IMR-90 (cell line): ENCODE measurements around the gene RARS1. TPM values are rescaled to one million over a fixed set of nuclear protein-coding genes. Genes with fewer than 3 reads are reported as not detected.

Experiments
- ATAC-seq: fragments of 200-7000 bp; cut with Tn5 transposase; 2 replicates; pipeline ENCODE4 v1.9.1; 2020; ENCODE audit warnings: low read depth, mild to moderate bottlenecking, moderate library complexity
- BruUV-seq: library from RNA; stranded (reverse); fragments of 400-500 nt; replicated peaks from 2 replicates; lab custom pipeline; 2021; lab: Mats Ljungman, UMichigan
- CTCF ChIA-PET: fragments of 300-600 bp; formaldehyde crosslinking; extraction: SDS; loops from one replicate; lab custom pipeline; 2021; ENCODE audit warnings: antibody characterized with exemption; lab: Yijun Ruan, JAX
- POLR2A ChIA-PET: fragments of 300-600 bp; sonication (Branson Sonifier 250); formaldehyde crosslinking; loops from one replicate; lab custom pipeline; 2022; ENCODE audit warnings: antibody characterized with exemption; ENCODE audit not compliant: unreplicated experiment; lab: Charles Lee
- DNase-seq: peaks from one replicate; pipeline ENCODE4 v3.0.0; 2013
- H2AFZ ChIP-seq: replicated peaks from 2 replicates; pipeline ENCODE3; 2013; ENCODE audit warnings: low read length, mild to moderate bottlenecking; ENCODE audit not compliant: poor library complexity
- H2AK5ac ChIP-seq: 2 replicates; pipeline ENCODE4 v1.6.1; 2013; ENCODE audit warnings: low read depth, low read length, inconsistent platforms
- H2AK9ac ChIP-seq: replicated peaks from 2 replicates; pipeline ENCODE3; 2013; ENCODE audit warnings: mild to moderate bottlenecking, low read depth, low read length, moderate library complexity; ENCODE audit not compliant: poor library complexity
- H2BK120ac ChIP-seq: 2 replicates; pipeline ENCODE4 v1.6.1; 2013; ENCODE audit warnings: low read depth, low read length, inconsistent platforms
- H2BK15ac ChIP-seq: 3 replicates; pipeline ENCODE4 v1.6.1; 2013; ENCODE audit warnings: low read depth, low read length, inconsistent platforms
- H2BK20ac ChIP-seq: 2 replicates; pipeline ENCODE4 v1.6.1; 2013; ENCODE audit warnings: low read depth, mild to moderate bottlenecking, inconsistent platforms, low read length, moderate library complexity
- H2BK5ac ChIP-seq: 2 replicates; pipeline ENCODE4 v1.6.1; 2013; ENCODE audit warnings: mild to moderate bottlenecking, low read depth, low read length, inconsistent platforms; ENCODE audit not compliant: poor library complexity, severe bottlenecking
- H3K14ac ChIP-seq: replicated peaks from 2 replicates; pipeline ENCODE4 v1.6.1; 2013; ENCODE audit warnings: low read depth, low read length, inconsistent platforms
- H3K18ac ChIP-seq: 2 replicates; pipeline ENCODE4 v1.6.1; 2013; ENCODE audit warnings: low read depth, low read length, control low read depth
- H3K23ac ChIP-seq: 2 replicates; pipeline ENCODE4 v1.6.1; 2013; ENCODE audit warnings: low read depth, low read length, inconsistent platforms
- H3K27ac ChIP-seq: 2 replicates; pipeline ENCODE4 v1.5.1; 2013; ENCODE audit warnings: mild to moderate bottlenecking, control low read depth, low read length; ENCODE audit not compliant: insufficient read depth
- H3K27me3 ChIP-seq: 2 replicates; pipeline ENCODE4 v1.6.1; 2013; ENCODE audit warnings: low read length; ENCODE audit not compliant: control insufficient read depth, insufficient read depth
- H3K36me3 ChIP-seq: 2 replicates; pipeline ENCODE4 v1.6.1; 2013; ENCODE audit warnings: low read length, mixed read lengths; ENCODE audit not compliant: control insufficient read depth, insufficient read depth
- H3K4ac ChIP-seq: 2 replicates; pipeline ENCODE4 v1.6.1; 2013; ENCODE audit warnings: low read depth, low read length, inconsistent platforms
- H3K4me1 ChIP-seq: 2 replicates; pipeline ENCODE4 v1.6.1; 2013; ENCODE audit warnings: low read length, mixed read lengths; ENCODE audit not compliant: control insufficient read depth, insufficient read depth
- H3K4me2 ChIP-seq: 2 replicates; pipeline ENCODE4 v1.6.1; 2013; ENCODE audit warnings: low read depth, mild to moderate bottlenecking, control low read depth, low read length, moderate library complexity
- H3K4me3 ChIP-seq: 2 replicates; pipeline ENCODE4 v1.5.1; 2013; ENCODE audit warnings: low read depth, mild to moderate bottlenecking, control low read depth, low read length, moderate library complexity; ENCODE audit not compliant: insufficient read depth
- H3K56ac ChIP-seq: 2 replicates; pipeline ENCODE4 v1.6.1; 2013; ENCODE audit warnings: low read length, inconsistent platforms; ENCODE audit not compliant: insufficient read depth; ENCODE audit errors: extremely low read depth
- H3K79me1 ChIP-seq, 2 experiments: 2 replicates each; pipeline ENCODE4 v1.6.1; 2013; ENCODE audit warnings: low read length in 2 of 2, inconsistent platforms in 1 of 2, low read depth in 1 of 2
- H3K9ac ChIP-seq: 2 replicates; pipeline ENCODE4 v1.6.1; 2013; ENCODE audit warnings: low read depth, low read length, control low read depth
- H3K9me1 ChIP-seq: 2 replicates; pipeline ENCODE4 v1.6.1; 2013; ENCODE audit warnings: low read length, inconsistent platforms; ENCODE audit not compliant: insufficient read depth
- H3K9me3 ChIP-seq: 2 replicates; pipeline ENCODE4 v1.6.1; 2013; ENCODE audit warnings: low read length; ENCODE audit not compliant: control insufficient read depth, insufficient read depth
- H4K20me1 ChIP-seq: 2 replicates; pipeline ENCODE4 v1.6.1; 2013; ENCODE audit warnings: low read length, inconsistent platforms; ENCODE audit not compliant: insufficient read depth
- H4K5ac ChIP-seq: 2 replicates; pipeline ENCODE4 v1.6.1; 2013; ENCODE audit warnings: mild to moderate bottlenecking, low read depth, low read length, control low read depth
- H4K8ac ChIP-seq, 2 experiments: 2 replicates each; pipeline ENCODE4 v1.6.1; 2013; ENCODE audit warnings: low read depth in 2 of 2, low read length in 2 of 2, control low read depth in 1 of 2, inconsistent platforms in 1 of 2
- H4K91ac ChIP-seq: 2 replicates; pipeline ENCODE4 v1.6.1; 2013; ENCODE audit warnings: low read depth, low read length, inconsistent platforms; ENCODE audit not compliant: insufficient read depth
- RAD21 ChIP-seq: IDR thresholded peaks from 2 replicates; pipeline ENCODE4 v1.6.1; 2012; ENCODE audit warnings: low read length, improper control_type of control experiment
- WGBS, 2 experiments: methylation state at CpG; one replicate each; pipeline versions ENCODE4 v1.1.5 to v1.1.7; 2013; ENCODE audit warnings: missing lambda C conversion rate in 2 of 2; ENCODE audit not compliant: insufficient read length in 1 of 2; ENCODE audit errors: extremely low coverage in 2 of 2; 5-methylcytosine and 5-hydroxymethylcytosine counted together
- dilution Hi-C: fragments of 300-500 bp; cut with HindIII; formaldehyde crosslinking; loops from one replicate; pipeline ENCODE4 v1.14.3; 2018; ENCODE audit warnings: low sequenced_read_pairs; ENCODE audit not compliant: unreplicated experiment
- in situ Hi-C: fragments of 300-500 bp; cut with MboI; formaldehyde crosslinking; loops from 3 replicates; pipeline ENCODE4 v1.14.3; 2019; ENCODE audit warnings: low sequenced_read_pairs, inconsistent platforms, mixed read lengths
- intact Hi-C: fragments of 100-400 bp; cut with micrococcal nuclease; formaldehyde crosslinking; loops from 2 replicates; pipeline ENCODE4 v1.10.0; 2022
- polyA plus RNA-seq, 3 experiments: library from polyadenylated mRNA; depleted of rRNA; stranded (reverse); fragments of >200 nt; gene quantifications; 2 replicates each; pipeline ENCODE4 v1.2.3, GENCODE V29; 2012; ENCODE audit warnings: low replicate concordance in 1 of 3
- total RNA-seq: library from RNA; depleted of rRNA; stranded (reverse); fragments of >200 nt; gene quantifications from 2 replicates; pipeline ENCODE4 v1.2.3, GENCODE V29; 2012
- TF ChIP-seq, protein P1 (sequence below): fragments of 150-350 bp; IDR thresholded peaks from 2 replicates; pipeline ENCODE4 v1.6.1; 2016; ENCODE audit warnings: low read depth, mild to moderate bottlenecking, low read length, moderate library complexity, borderline replicate concordance
- TF ChIP-seq, protein P2 (sequence below): fragments of 150-350 bp; IDR thresholded peaks from 2 replicates; pipeline ENCODE4 v1.6.1; 2017; ENCODE audit warnings: mild to moderate bottlenecking, antibody characterized with exemption, low read length, low read depth

Gene RARS1
- total and polyA plus RNA-seq, 2 of the 4 experiments (the other 2 are of a cell fraction), result 80.4 to 153 TPM

DNA sequence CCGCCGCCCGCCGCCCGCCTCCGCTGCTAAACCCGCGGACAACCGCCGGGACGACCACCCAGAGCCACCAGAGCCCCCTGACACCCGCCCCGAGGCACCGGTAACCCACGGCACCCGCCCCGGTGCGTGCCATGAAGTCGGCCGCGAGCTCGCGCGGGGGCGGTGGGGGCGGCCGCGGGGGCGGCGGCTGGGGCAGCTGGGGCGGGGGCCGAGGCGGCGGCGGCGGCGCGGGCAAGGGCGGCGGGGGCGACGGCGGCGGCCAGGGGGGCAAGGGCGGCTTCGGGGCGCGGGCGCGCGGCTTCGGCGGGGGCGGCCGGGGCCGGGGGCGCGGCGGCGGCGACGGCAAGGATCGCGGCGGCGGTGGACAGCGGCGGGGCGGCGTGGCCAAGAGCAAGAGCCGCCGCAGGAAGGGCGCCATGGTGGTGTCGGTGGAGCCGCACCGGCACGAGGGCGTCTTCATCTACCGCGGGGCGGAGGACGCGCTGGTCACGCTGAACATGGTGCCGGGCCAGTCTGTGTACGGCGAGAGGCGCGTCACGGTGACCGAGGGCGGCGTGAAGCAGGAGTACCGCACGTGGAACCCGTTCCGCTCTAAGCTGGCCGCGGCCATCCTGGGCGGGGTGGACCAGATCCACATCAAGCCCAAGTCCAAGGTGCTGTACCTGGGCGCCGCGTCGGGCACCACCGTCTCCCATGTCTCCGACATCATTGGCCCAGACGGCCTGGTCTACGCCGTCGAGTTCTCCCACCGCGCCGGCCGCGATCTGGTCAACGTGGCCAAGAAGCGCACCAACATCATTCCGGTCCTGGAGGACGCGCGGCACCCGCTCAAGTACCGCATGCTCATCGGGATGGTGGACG, 43.3 kb downstream of the RARS1 start (continued):
- TF ChIP-seq, protein P1, sequence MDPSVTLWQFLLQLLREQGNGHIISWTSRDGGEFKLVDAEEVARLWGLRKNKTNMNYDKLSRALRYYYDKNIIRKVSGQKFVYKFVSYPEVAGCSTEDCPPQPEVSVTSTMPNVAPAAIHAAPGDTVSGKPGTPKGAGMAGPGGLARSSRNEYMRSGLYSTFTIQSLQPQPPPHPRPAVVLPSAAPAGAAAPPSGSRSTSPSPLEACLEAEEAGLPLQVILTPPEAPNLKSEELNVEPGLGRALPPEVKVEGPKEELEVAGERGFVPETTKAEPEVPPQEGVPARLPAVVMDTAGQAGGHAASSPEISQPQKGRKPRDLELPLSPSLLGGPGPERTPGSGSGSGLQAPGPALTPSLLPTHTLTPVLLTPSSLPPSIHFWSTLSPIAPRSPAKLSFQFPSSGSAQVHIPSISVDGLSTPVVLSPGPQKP, result no peak

DNA sequence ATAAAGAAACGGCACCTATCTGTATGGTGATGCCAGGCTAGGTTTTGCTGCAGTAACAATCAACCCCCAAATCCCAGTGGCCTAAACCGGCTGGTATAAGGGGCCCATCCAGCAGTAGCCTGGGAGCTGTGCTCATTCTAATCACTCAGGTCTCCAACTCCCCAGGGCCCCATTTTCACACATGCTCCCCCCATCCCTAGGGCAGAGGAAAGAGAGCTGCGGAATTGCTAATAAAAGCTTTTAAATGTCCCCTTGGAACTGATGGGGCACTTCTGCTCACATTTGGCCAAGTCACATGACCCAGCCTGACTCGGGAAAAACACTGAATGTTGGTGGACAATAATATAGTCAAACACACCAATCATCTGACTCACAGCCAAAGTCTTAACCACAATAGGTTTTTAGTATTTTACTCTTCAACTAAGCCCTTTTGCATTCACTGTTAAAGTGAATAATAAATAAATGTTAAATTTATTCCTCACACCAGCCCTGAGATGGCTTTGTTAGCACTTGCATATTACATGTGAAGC, 44.4 kb downstream of the RARS1 start:
- Histone ChIP-seq H4K5ac (no peak overlapping the region), H3K36me3 (no peaks in the 10 kb centered on the region), H3K27ac (no peak overlapping the region), H3K56ac (no peak overlapping the region), H2BK20ac (no peak overlapping the region), H3K4ac (no peak overlapping the region), H4K8ac (no peak overlapping the region), H3K79me1 (no peaks in the 10 kb centered on the region), H3K23ac (no peak overlapping the region), H3K9me1 (0 out of 2 replicates have a peak, but pooled peaks cover 3% of the 10 kb centered on the region), H3K4me3 (no peak overlapping the region), H3K9ac (no peak overlapping the region), H3K14ac (no peak overlapping the region), H4K20me1 (no peaks in the 10 kb centered on the region), H3K9me3 (peaks cover 8% of the 10 kb centered on the region), H3K18ac (no peak overlapping the region), H2AK9ac (no peak overlapping the region), H3K4me1 (peaks cover 2% of the 10 kb centered on the region; the same call in 1 of the 2 replicates), H2AK5ac (no peak overlapping the region), H2AFZ (no peak overlapping the region), H2BK5ac (no peak overlapping the region), H3K27me3 (peaks cover 33% of the 10 kb centered on the region), H2BK15ac (no peak overlapping the region), H4K91ac (no peak overlapping the region), H3K4me2 (no peak overlapping the region), H2BK120ac (no peak overlapping the region)
- no TSS peak for BruUV-seq
- ATAC-seq (no peak), DNase-seq (peak; percentile 7)
- ChIA-PET POLR2A (no interaction called here), CTCF (no interaction called here)
- intact Hi-C loops, result no loop called here
- no CpG with 5 or more reads among the region's 4 CpGs for WGBS, 2 experiments
- in situ Hi-C loops, result no loop called here
- no peak for TF ChIP-seq RAD21
- TF ChIP-seq, protein P2, sequence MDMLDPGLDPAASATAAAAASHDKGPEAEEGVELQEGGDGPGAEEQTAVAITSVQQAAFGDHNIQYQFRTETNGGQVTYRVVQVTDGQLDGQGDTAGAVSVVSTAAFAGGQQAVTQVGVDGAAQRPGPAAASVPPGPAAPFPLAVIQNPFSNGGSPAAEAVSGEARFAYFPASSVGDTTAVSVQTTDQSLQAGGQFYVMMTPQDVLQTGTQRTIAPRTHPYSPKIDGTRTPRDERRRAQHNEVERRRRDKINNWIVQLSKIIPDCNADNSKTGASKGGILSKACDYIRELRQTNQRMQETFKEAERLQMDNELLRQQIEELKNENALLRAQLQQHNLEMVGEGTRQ, result peak; percentile 35; the same call in 1 of the 2 replicates
- dilution Hi-C loops, result no loop called here
